ENCODE results near the gene CREM. TPM values are rescaled to one million over a fixed set of nuclear protein-coding genes. Genes with fewer than 3 reads are reported as not detected.

CREM gene
- total and polyA plus RNA-seq, 4 donors = 26.8 to 44.7 (median 38.3) TPM

DNA sequence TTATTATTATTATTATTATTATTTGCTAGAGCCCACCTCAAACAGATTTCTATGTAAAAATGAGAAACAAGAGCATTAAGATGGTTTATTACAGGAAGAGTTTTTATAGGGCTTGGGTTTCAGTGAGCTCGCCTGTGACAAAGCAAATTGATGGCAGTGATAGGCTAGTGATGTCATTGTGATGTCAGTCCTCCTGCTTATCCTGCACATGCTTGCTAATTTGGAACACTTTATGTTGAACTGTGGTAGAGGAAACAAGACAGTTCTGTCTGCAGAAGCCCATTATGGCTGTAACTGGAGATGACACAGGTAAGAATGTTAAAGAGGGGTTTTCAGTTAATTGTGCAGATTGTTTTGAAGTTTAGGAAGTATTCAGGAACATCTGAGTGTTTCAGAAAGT, 68.3 kb downstream of the CREM start:
- H3K4me3 ChIP-seq = no peak overlapping the region

DNA sequence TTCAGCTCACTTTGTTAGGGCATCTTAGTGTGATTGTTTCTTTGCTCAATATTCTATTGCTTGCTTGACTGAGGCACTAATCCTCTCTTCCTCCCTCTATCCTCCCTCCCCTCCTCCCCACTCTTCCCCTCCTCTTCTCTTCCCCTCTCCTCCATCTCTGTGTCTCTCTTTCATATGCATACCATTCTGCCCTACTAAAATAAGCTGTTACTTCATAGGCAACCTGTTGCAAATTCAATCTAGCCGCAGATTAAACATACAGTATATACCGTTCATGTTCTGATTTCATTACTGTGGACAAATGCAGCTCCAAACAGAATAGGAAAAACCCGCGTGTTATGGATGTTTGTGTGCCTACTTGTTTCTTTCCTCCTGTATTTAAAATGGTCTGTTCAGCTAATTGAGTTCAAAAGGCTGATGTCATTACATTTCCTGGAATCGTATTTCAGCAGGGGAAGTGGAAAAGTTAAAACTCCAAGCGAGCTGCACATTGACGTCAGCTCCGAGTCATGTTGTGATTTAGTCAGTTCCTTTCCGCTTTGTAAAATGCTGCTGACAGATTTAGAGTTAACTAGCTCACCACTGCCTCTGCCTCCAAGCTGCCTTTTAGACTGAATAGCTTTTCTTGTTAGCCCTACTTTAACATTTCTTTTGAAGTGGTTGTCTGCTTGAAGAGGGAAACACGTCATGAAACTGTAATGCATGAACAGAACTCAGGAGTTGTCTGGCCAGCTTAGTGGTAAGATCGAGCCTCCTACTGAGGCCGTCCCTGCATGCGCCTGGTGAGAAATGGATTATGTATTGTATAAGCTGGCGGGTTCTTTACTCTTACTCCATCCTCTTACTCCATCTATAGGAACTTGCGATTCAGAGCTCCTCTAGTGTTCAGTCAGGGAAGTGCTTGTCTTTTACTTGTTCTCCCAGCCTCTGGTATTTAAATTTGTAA, 69.0 kb downstream of the CREM start:
- Histone ChIP-seq H3K4me3 (no peak overlapping the region), H3K27ac (ENCODE audit: low read depth in 1 of 2, low read length in 1 of 2) (peak overlapping the region; percentile 95 to 98), H3K36me3 (ENCODE audit: control insufficient read depth in 4 of 4, insufficient read depth in 4 of 4, low read length in 4 of 4) (no peaks in the 10 kb centered on the region), H3K4me1 (ENCODE audit: control insufficient read depth in 5 of 5, insufficient read depth in 5 of 5, low read length in 5 of 5) (peaks cover 0 to 16% (median 5%) of the 10 kb centered on the region in 5 donors), H3K9ac (ENCODE audit: insufficient read depth in 1 of 2, low read length in 2 of 2) (peak overlapping the region; percentile 50 to 92), H3K27me3 (ENCODE audit: control insufficient read depth in 3 of 3, insufficient read depth in 3 of 3, low read length in 2 of 3) (no peaks in the 10 kb centered on the region), H3K9me3 (ENCODE audit: control insufficient read depth in 4 of 4, insufficient read depth in 3 of 4, low read length in 3 of 4) (no peaks in the 10 kb centered on the region)
- DNase-seq = peak; percentile 88 to 98 (median 98)
- 1% methylated on average over 15 of the region's 15 CpGs for WGBS, 2 donors
- peak; percentile 59 for TF ChIP-seq CTCF (IDR thresholded peaks at IDR 0.05; ENCODE audit: control extremely low read depth, extremely low read depth)
- peak; percentile 89 for ATAC-seq (ENCODE audit: insufficient read depth, low FRiP score)

More for the DNA sequence above, 68.3 kb downstream of the CREM start:
- no peaks in the 10 kb centered on the region for H3K36me3 ChIP-seq (ENCODE audit: control insufficient read depth in 4 of 4, insufficient read depth in 4 of 4, low read length in 4 of 4)
- H3K9me3 ChIP-seq (ENCODE audit: control insufficient read depth in 4 of 4, insufficient read depth in 3 of 4, low read length in 3 of 4) = no peaks in the 10 kb centered on the region
- H3K4me1 ChIP-seq (ENCODE audit: control insufficient read depth in 5 of 5, insufficient read depth in 5 of 5, low read length in 5 of 5) = peaks cover 0 to 16% (median 5%) of the 10 kb centered on the region in 5 donors
- no peaks in the 10 kb centered on the region for H3K27me3 ChIP-seq (ENCODE audit: control insufficient read depth in 3 of 3, insufficient read depth in 3 of 3, low read length in 2 of 3)
- no peak for TF ChIP-seq CTCF (IDR thresholded peaks at IDR 0.05; ENCODE audit: control extremely low read depth, extremely low read depth)
- H3K9ac ChIP-seq (ENCODE audit: insufficient read depth in 1 of 2, low read length in 2 of 2) = peak overlapping the region in 1 of 2 donors; percentile 92
- DNase-seq = peak in 2 of 3 donors; percentile 52 to 53
- H3K27ac ChIP-seq (ENCODE audit: low read depth in 1 of 2, low read length in 1 of 2) = peak overlapping the region in 1 of 2 donors; percentile 95
- ATAC-seq (ENCODE audit: insufficient read depth, low FRiP score) = no peak
- 78% methylated on average over 1 of the region's 1 CpG for WGBS, 2 donors

DNA sequence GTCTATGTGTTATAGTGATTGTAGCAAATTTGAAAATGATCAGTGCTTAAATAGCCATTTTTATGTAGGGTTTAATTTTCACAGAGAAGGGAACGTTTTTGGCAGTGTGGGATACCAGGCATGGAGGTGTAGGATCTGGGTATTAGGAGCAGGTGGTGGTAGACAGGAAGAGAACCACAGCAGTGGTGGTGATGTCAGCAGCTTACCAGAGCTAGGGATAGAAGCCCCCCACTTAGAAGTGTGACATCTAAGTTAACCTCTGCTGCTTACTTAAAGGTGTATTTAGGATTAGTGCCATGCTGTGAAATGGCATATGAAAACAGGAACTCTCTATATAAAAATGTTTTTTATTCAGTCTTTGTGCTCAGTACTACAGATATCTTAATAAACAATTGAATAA, 73.8 kb downstream of the CREM start:
- H3K27me3 ChIP-seq (ENCODE audit: control insufficient read depth in 3 of 3, insufficient read depth in 3 of 3, low read length in 2 of 3) = no peaks in the 10 kb centered on the region
- ATAC-seq (ENCODE audit: insufficient read depth, low FRiP score) = no peak
- no peak for TF ChIP-seq CTCF (IDR thresholded peaks at IDR 0.05; ENCODE audit: control extremely low read depth, extremely low read depth)
- no peak overlapping the region for H3K27ac ChIP-seq (ENCODE audit: low read depth in 1 of 2, low read length in 1 of 2)
- H3K4me1 ChIP-seq (ENCODE audit: control insufficient read depth in 5 of 5, insufficient read depth in 5 of 5, low read length in 5 of 5) = peaks cover 0 to 23% (median 0%) of the 10 kb centered on the region in 5 donors
- H3K9me3 ChIP-seq (ENCODE audit: control insufficient read depth in 4 of 4, insufficient read depth in 3 of 4, low read length in 3 of 4) = no peaks in the 10 kb centered on the region
- no peak overlapping the region for H3K4me3 ChIP-seq
- WGBS, 2 donors = 80 to 91% methylated on average over 1 of the region's 1 CpG
- no peak overlapping the region for H3K9ac ChIP-seq (ENCODE audit: insufficient read depth in 1 of 2, low read length in 2 of 2)
- DNase-seq = no peak
- H3K36me3 ChIP-seq (ENCODE audit: control insufficient read depth in 4 of 4, insufficient read depth in 4 of 4, low read length in 4 of 4) = peaks cover 0 to 4% (median 1%) of the 10 kb centered on the region in 4 donors
